Cortex of kidney (tissue), 1 donor: ENCODE results near the gene FAM171A2.
"Not testable (repeated sequence)": the region's sequence is repeated elsewhere in the genome, so short reads cannot be mapped to it uniquely, and the experiment has no call there.

ENCODE experiments used
- DNase-seq: peaks from one replicate; lab custom pipeline; 2025; lab: John Stamatoyannopoulos, UW

Gene FAM171A2

GRCh38 chr17:44345454-44346026, 18.1 kb downstream of the FAM171A2 start:
- DNase-seq = no peak

- no peak for DNase-seq
Measured at GRCh38 chr17:44344939-44345453, 18.7 kb downstream of the FAM171A2 start, which contains the start of gene GRN. GRN (plus strand) TSS chr17:44345302; CDS start chr17:44349165, 3,863 bp downstream.

DNA sequence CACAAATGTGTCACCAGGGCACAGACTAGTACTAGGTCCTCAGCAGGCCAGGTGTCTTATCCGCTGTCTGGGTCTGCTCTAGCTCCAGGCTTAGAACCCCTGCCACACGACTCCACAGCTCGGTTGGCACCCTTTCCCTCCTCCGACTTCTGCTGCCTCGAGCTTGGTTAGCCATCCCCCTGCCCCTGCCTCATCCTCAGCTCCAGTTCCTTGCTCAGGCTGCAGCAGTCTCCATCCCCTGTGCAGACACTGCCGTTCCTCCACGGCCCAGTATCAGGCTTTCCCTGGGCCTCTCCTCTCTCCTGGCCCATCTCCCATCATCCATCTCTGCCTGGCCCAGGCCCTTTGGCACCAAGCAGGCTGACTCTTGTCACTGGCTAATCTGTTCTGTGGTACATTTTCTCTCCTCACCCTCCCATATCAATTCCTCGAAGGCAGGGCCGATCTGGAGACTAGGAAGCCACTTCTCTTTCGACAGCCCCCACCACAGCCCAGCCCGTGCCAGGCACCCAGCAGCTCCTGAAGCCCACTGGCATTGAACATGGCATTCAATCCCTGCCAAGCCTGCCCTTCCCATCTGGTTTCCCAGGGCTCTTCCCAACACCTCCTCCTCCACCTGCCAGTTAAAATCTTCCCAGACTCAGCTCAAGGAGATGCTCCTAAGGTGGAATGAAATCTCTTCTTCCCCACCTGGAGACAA, 20.0 kb downstream of the FAM171A2 start:
- DNase-seq = no peak

- DNase-seq = not testable (repeated sequence)
Measured at GRCh38 chr17:44340553-44340952, 23.1 kb downstream of the FAM171A2 start.

DNA sequence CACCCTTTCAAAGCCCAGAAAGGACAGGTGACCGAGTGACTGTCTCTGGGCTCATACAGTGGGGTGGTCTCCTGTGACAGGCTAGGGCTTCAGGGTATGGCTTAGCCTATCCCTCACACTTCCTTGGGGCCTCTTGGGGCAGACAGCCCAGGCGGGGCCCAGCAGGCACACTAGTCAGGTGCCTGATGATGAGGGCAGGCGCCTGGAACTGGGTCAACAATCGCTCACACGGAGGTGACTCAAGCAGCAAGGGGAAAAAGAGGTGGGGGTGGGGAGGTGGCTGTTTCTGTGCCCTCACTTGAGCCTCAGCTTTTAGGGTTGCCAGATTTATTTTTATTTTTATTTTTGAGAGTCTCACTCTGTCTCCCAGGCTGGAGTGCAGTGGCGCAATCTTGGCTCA, 25.0 kb downstream of the FAM171A2 start:
- no peak for DNase-seq

DNA sequence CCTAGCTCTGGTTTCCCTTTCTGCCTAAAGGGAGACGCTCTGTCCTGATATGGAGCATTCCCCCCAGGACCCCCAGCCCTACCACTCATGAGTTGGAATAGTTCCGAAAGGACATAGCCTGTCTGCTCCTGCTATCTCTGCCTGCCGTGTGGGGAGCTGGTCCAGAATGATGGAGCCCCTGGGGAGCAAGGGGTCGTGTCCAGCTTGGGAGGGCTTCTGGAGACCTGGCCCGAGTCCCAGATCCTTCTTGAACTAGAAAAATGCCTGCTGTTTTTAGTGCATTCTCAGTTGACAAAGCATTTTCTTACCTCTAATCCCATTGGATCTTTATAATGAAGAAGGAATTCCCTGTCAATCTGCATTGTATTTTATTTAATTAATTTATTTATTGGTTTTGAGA, 27.7 kb downstream of the FAM171A2 start:
- DNase-seq = no peak

GRCh38 chr17:44335564-44335963, 28.1 kb downstream of the FAM171A2 start:
- no peak for DNase-seq

GRCh38 chr17:44334727-44335126, 28.9 kb downstream of the FAM171A2 start:
- DNase-seq = no peak

DNA sequence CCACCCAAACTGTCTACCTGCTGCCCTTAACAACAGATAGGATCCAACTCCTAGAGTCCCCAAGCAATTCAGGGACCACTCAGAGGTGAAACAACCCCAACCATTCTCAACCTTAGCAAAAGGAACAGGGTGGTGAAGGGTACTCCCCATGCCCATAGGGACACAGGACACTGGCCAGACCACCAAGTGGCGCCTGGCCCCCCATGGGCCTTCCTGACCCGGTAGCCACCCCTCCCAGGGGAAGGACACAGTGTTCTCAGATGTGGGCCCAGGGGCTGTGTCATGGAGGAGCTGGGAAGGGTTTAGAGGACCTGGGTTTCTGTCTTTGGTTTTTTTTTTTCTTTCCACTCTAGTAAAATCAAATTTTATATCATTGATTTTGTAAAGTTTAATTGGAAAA, 29.3 kb downstream of the FAM171A2 start:
- no peak for DNase-seq

GRCh38 chr17:44333371-44333770, 30.3 kb downstream of the FAM171A2 start:
- no peak for DNase-seq

GRCh38 chr17:44331249-44331760, 32.3 kb downstream of the FAM171A2 start:
- DNase-seq = no peak

DNA sequence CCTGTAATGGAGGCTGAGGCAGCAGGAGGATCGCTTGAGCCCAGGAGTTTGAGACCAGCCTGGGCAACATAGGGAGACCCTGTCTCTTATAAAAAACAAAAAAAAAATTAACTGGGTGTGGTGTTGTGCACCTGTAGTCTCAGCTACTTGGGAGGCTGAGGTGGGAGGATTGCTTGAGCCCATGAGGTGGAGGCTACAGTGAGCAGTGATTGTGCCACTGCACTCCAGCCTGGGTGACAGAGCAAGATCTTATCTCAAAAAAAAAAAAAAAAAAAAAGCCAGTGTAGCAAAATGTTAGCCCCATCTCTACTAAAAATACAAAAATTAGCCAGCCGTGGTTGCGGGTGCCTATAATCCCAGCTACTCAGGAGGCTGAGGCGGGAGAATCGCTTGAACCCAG, 33.4 kb downstream of the FAM171A2 start:
- not testable (repeated sequence) for DNase-seq

GRCh38 chr17:44329516-44329915, 34.1 kb downstream of the FAM171A2 start:
- not testable (repeated sequence) for DNase-seq

GRCh38 chr17:44327715-44328449, 35.8 kb downstream of the FAM171A2 start:
- no peak for DNase-seq

- peak; percentile 60 for DNase-seq
Measured at GRCh38 chr17:44326861-44327444, 36.7 kb downstream of the FAM171A2 start.

DNA sequence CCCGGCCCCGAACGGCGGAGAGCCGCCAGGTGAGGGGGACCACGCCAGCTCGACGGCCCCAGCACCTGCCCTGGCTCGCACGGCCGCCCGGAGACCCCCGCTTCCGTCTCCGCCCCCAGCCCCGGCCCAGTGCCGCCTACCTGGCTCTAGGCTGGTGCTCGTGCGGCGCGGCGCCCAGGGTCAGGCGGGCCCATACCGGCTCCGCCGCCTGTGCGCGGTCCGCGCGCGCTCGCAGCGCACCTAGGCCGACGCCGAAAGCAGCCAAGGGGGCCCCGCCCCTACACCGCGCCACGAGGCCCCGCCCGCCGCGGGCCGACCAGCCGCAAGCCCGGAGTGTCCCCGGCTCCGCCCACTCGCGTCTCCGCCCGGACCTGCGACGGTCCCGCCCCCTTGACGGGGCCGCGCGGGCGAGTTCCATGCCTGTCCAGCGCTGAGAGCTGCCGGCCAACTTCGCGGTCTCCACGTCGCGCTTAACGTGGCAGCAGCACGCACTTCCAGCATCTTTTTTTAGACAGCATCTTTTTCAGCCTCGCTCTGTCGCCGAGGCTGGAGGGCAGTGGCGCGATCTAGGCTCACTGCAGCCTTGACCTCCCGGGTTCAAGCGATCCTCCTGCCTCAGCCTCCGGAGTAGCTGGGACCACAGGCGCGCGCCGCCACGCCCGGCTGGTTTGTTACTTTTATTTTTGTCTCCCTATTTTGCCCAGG, 38.9 kb downstream of the FAM171A2 start, which contains the start of gene SLC25A39:
Gene SLC25A39, minus strand, starts transcription at position 253 of the 705 bp plus-strand sequence. CDS start 1,261 bp downstream, outside the sequence.
- peak; percentile 70 for DNase-seq

DNA sequence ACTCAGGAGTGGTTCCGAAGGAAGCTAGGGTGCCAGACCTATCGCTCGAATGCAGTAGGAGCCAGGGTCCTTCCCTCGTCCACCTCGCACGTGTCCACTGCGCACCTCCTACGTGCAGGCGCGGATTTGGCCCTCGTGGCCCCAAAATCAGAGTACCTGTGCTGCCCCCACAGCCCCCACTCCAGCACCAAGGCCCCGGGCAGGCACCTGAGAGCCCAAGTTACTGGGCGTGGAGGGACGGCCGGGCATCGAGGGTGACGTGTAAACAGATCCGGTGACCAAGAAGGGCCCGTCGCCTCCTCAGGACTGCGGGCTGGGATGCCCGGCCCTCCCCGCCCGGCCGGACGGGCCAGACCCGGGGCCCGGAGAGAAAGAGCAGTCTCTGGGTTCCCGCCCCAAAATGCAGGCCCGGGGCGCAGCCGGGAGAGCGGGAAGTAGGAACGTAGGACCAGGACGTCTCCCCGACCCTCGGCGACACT, 39.5 kb downstream of the FAM171A2 start:
- no peak for DNase-seq

GRCh38 chr17:44323359-44324091, 40.1 kb downstream of the FAM171A2 start:
- DNase-seq = no peak

GRCh38 chr17:44322236-44322895, 41.3 kb downstream of the FAM171A2 start:
- DNase-seq = no peak
